Calu3 (cell line): Measurements from ENCODE around the gene SRGN. TPM values are rescaled to one million over a fixed set of nuclear protein-coding genes. Genes with fewer than 3 reads are reported as not detected.

ENCODE experiments used
- BruUV-seq: library from RNA; stranded (reverse); fragments of 400-500 nt; replicated peaks from 2 replicates; lab custom pipeline; 2021; lab: Mats Ljungman, UMichigan
- CTCF ChIA-PET: fragments of 300-600 bp; sonication (Branson Sonifier 250); formaldehyde crosslinking; loops from one replicate; lab custom pipeline; 2022; ENCODE audit warnings: antibody characterized with exemption; lab: Charles Lee
- DNase-seq: peaks from one replicate; pipeline ENCODE4 v3.0.0; 2022
- H3K27ac Mint-ChIP-seq: one replicate; pipeline ENCODE4 v1.8.0; 2022; ENCODE audit warnings: mixed read lengths; ENCODE audit not compliant: unreplicated experiment
- H3K27me3 Mint-ChIP-seq: one replicate; pipeline ENCODE4 v1.8.0; 2022; ENCODE audit warnings: mixed read lengths; ENCODE audit not compliant: unreplicated experiment
- H3K36me3 Mint-ChIP-seq: one replicate; pipeline ENCODE4 v1.8.0; 2022; ENCODE audit warnings: mild to moderate bottlenecking, moderate library complexity, mixed read lengths; ENCODE audit not compliant: insufficient read depth, unreplicated experiment
- H3K4me1 Mint-ChIP-seq: one replicate; pipeline ENCODE4 v1.8.0; 2022; ENCODE audit warnings: mild to moderate bottlenecking, low read depth, mixed read lengths; ENCODE audit not compliant: unreplicated experiment
- H3K4me3 Mint-ChIP-seq: one replicate; pipeline ENCODE4 v1.8.0; 2022; ENCODE audit warnings: mild to moderate bottlenecking, low read depth, moderate library complexity, mixed read lengths; ENCODE audit not compliant: unreplicated experiment
- H3K9me3 Mint-ChIP-seq: one replicate; pipeline ENCODE4 v1.8.0; 2022; ENCODE audit warnings: low read depth, mixed read lengths; ENCODE audit not compliant: unreplicated experiment
- intact Hi-C: fragments of 100-400 bp; cut with micrococcal nuclease; formaldehyde crosslinking; loops from one replicate; pipeline ENCODE4 v1.10.0; 2022; ENCODE audit not compliant: unreplicated experiment
- total RNA-seq: library from RNA; stranded (reverse); gene quantifications from 2 replicates; pipeline ENCODE4 v1.2.3, GENCODE V29; 2022
- TF ChIP-seq, protein P1 (sequence below): fragments of 200-600 bp; IDR thresholded peaks from one replicate; pipeline ENCODE4 v1.8.0; 2022; ENCODE audit warnings: antibody characterized with exemption; ENCODE audit not compliant: unreplicated experiment

Gene SRGN
- total RNA-seq, 1 experiment from 2014 or later = not detected

DNA sequence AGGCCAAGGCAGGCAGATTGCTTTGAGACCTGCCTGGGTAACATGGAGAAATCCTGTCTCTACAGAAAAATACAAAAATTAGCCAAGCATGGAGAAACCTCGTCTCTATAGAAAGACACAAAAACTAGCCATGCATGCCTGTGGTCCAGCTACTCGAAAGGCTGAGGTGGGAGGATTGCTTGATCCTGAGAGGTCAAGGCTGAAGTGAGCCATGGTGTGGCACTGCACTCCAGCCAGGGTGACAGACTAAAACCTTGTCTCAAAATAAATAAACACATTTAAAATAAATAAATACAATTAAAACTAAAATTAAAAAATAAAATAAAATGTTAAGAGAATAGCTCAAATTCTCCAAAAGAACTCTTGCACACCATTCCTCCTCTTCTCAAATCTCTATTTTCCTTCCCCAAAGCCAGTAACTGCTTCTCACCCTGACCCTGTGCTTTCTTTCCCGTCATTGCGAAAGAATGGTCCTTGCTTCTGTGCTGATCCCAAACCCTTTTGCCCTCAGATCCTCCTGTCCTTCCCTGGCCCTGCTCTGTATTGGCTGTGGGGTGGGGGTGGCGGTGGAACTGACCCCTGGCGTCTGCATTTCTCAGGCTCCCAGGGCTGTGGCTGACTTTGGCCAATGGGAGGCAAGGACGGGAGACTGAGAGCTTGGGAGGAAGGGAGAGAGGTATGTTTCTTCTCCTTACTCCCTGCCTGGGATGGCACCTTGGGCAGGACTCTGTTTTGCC is 12.4 kb downstream of the SRGN start:
- Mint-ChIP-seq H3K4me3 (no peak overlapping the region), H3K27ac (no peak overlapping the region), H3K36me3 (no peaks in the 10 kb centered on the region), H3K27me3 (peaks cover 35% of the 10 kb centered on the region), H3K9me3 (no peaks in the 10 kb centered on the region), H3K4me1 (peaks cover 8% of the 10 kb centered on the region)
- no TSS peak for BruUV-seq
- TF ChIP-seq, protein P1, sequence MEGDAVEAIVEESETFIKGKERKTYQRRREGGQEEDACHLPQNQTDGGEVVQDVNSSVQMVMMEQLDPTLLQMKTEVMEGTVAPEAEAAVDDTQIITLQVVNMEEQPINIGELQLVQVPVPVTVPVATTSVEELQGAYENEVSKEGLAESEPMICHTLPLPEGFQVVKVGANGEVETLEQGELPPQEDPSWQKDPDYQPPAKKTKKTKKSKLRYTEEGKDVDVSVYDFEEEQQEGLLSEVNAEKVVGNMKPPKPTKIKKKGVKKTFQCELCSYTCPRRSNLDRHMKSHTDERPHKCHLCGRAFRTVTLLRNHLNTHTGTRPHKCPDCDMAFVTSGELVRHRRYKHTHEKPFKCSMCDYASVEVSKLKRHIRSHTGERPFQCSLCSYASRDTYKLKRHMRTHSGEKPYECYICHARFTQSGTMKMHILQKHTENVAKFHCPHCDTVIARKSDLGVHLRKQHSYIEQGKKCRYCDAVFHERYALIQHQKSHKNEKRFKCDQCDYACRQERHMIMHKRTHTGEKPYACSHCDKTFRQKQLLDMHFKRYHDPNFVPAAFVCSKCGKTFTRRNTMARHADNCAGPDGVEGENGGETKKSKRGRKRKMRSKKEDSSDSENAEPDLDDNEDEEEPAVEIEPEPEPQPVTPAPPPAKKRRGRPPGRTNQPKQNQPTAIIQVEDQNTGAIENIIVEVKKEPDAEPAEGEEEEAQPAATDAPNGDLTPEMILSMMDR = no peak
- CTCF ChIA-PET = no interaction called here
- intact Hi-C loops = no loop called here
- DNase-seq = no peak

DNA sequence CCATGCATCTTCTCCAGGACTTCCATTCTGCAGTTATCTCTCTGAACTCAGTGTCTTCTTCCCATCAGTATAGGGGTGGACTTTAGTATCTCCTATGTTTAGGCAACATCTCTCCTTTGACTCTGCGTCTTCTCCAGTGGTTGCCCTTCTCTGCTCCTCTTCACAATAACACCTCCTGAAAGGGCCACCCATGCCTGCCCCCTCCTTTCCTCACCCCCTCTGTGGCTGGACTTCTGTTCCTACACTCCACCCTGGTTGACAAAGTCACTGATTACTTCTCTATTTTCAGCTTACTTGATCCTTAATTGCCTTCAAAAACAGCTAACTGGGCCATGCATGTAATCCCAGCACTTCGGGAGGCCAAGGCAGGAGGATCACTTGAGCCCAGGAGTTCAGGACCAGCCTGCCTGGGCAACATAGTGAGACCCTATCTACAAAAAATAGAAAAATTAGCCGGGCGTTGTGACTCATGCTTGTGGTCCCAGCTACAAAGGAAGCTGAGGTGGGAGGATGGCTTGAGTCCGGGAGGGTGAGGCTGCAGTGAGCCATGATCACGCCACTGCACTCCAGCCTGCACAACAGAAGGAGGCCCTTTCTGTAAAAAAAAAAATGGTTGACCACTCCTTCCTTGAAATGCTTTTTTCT is 13.7 kb downstream of the SRGN start:
- no peak overlapping the region for H3K4me3 Mint-ChIP-seq
- CTCF ChIA-PET = interaction anchor here (1.0 kb wide), 1 partner anchor 42 kb away, joined by 6 read pairs; no protein-coding TSS in a partner anchor
- H3K4me1 Mint-ChIP-seq = peaks cover 8% of the 10 kb centered on the region
- H3K27me3 Mint-ChIP-seq = peaks cover 40% of the 10 kb centered on the region
- no peak for DNase-seq
- no peak overlapping the region for H3K27ac Mint-ChIP-seq
- intact Hi-C loops = no loop called here
- H3K9me3 Mint-ChIP-seq = no peaks in the 10 kb centered on the region
- no TSS peak for BruUV-seq
- H3K36me3 Mint-ChIP-seq = no peaks in the 10 kb centered on the region
- TF ChIP-seq, protein P1 = no peak

DNA sequence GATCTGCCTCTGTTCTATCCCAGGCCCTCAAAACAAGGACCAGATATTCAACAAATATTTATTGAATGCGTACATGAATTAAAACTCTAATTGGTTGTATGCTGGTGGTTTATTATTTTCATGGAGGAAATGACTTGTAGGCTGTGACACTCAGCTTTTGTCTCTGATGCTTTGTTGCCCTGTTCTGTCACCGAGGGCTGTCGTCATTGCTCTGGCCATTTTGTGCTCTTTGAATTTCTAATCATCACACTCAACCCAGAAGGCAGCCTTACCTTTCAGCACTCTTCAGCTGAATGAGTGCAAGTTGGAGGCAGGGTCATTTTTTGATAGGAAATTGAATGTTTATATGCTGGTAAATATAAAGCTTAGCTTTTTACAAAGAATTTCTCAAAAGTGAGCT is 14.5 kb downstream of the SRGN start:
- H3K4me3 Mint-ChIP-seq = no peak overlapping the region
- H3K36me3 Mint-ChIP-seq = no peaks in the 10 kb centered on the region
- CTCF ChIA-PET = interaction anchor here (1.0 kb wide), 1 partner anchor 41 kb away, joined by 6 read pairs; no protein-coding TSS in a partner anchor
- DNase-seq = no peak
- BruUV-seq = no TSS peak
- H3K4me1 Mint-ChIP-seq = peaks cover 8% of the 10 kb centered on the region
- TF ChIP-seq, protein P1 = no peak
- H3K27ac Mint-ChIP-seq = no peak overlapping the region
- peaks cover 40% of the 10 kb centered on the region for H3K27me3 Mint-ChIP-seq
- intact Hi-C loops = no loop called here
- H3K9me3 Mint-ChIP-seq = no peaks in the 10 kb centered on the region

DNA sequence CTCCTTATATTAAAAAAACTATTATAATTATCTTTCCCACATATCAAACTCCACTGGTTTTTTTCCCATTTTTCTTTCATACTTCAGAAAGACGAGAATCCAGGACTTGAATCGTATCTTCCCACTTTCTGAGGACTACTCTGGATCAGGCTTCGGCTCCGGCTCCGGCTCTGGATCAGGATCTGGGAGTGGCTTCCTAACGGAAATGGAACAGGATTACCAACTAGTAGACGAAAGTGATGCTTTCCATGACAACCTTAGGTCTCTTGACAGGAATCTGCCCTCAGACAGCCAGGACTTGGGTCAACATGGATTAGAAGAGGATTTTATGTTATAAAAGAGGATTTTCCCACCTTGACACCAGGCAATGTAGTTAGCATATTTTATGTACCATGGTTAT is 15.9 kb downstream of the SRGN start:
- Mint-ChIP-seq H3K27me3 (peaks cover 40% of the 10 kb centered on the region), H3K36me3 (no peaks in the 10 kb centered on the region), H3K4me3 (no peak overlapping the region), H3K9me3 (no peaks in the 10 kb centered on the region), H3K27ac (no peak overlapping the region), H3K4me1 (peaks cover 8% of the 10 kb centered on the region)
- BruUV-seq = no TSS peak
- TF ChIP-seq, protein P1 = no peak
- no peak for DNase-seq
- intact Hi-C loops = no loop called here
- CTCF ChIA-PET = interaction anchor here (0.6 kb wide), 1 partner anchor 18 kb away, joined by 3 read pairs; no protein-coding TSS in a partner anchor
